ENCODE results near the gene ETS1. TPM values are rescaled to one million over a fixed set of nuclear protein-coding genes. Genes with fewer than 3 reads are reported as not detected.
A peak's percentile ranks its signal among the peaks of the same experiment; 100 is the strongest.

Gene ETS1
- total RNA-seq, 3 donors from 2014 or later (not counting 1 experiment from before 2014, with no cell fraction given), result 532 to 684 (median 589) TPM

DNA sequence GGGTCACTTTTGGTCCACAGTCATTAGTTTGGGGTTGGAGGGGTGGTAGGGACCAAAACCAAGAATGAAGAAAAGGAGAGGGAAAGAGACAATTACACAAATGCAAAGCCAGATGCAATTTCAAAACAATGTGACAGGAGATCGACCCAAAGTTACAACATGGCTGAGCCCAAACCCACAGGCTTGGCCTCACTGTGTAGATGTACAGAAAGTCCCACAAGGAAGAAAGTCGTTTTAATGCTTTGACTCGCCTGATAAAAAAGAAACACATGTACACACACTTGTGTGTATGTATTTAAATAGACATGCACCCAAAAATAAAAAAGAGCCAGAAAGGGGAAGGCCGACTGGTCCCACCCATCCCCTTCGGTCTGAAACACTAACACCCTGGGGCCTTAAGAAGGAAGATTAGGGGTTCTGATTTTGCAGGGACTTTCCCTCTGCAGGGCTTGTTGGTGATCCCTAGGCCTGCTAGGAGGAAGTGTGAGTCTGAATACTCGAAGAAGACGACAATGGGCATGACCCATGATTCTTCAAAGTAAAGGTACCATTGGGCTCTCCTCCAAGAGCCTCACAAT, 104.1 kb downstream of the ETS1 start:
- Mint-ChIP-seq H3K27ac (peak overlapping the region; percentile 98 to 99), H3K27me3 (ENCODE audit: low read depth in 2 of 2) (no peaks in the 10 kb centered on the region), H3K36me3 (peaks cover 63% of the 10 kb centered on the region), H3K4me3 (peak overlapping the region; percentile 77), H3K4me1 (peaks cover 91 to 95% of the 10 kb centered on the region in 2 donors), H3K9me3 (no peaks in the 10 kb centered on the region)
- Histone ChIP-seq H3K27ac (ENCODE audit: low read length) (peak overlapping the region; percentile 92), H3K4me1 (ENCODE audit: control insufficient read depth, insufficient read depth, low read length) (peaks cover 57% of the 10 kb centered on the region), H3K9me3 (ENCODE audit: control insufficient read depth, insufficient read depth, low read length) (no peaks in the 10 kb centered on the region), H3K27me3 (ENCODE audit: control insufficient read depth, insufficient read depth, low read length) (no peaks in the 10 kb centered on the region), H3K4me3 (ENCODE audit: low read length) (no peak overlapping the region), H3K36me3 (ENCODE audit: control insufficient read depth, insufficient read depth, low read length) (peaks cover 92% of the 10 kb centered on the region)
- ATAC-seq, result peak; percentile 64 to 83 (median 76)
- intact Hi-C loops (cut with micrococcal nuclease), result loop anchor here (2.0 kb wide), 1 partner anchor 20 kb away; no protein-coding TSS in a partner anchor
- DNase-seq, result peak in 1 of 2 donors; percentile 85
- TF ChIP-seq, protein P1, sequence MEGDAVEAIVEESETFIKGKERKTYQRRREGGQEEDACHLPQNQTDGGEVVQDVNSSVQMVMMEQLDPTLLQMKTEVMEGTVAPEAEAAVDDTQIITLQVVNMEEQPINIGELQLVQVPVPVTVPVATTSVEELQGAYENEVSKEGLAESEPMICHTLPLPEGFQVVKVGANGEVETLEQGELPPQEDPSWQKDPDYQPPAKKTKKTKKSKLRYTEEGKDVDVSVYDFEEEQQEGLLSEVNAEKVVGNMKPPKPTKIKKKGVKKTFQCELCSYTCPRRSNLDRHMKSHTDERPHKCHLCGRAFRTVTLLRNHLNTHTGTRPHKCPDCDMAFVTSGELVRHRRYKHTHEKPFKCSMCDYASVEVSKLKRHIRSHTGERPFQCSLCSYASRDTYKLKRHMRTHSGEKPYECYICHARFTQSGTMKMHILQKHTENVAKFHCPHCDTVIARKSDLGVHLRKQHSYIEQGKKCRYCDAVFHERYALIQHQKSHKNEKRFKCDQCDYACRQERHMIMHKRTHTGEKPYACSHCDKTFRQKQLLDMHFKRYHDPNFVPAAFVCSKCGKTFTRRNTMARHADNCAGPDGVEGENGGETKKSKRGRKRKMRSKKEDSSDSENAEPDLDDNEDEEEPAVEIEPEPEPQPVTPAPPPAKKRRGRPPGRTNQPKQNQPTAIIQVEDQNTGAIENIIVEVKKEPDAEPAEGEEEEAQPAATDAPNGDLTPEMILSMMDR (IDR thresholded peaks at IDR 0.05), result no peak
- WGBS (ENCODE audit: insufficient coverage), result 2% methylated on average over 3 of the region's 7 CpGs

DNA sequence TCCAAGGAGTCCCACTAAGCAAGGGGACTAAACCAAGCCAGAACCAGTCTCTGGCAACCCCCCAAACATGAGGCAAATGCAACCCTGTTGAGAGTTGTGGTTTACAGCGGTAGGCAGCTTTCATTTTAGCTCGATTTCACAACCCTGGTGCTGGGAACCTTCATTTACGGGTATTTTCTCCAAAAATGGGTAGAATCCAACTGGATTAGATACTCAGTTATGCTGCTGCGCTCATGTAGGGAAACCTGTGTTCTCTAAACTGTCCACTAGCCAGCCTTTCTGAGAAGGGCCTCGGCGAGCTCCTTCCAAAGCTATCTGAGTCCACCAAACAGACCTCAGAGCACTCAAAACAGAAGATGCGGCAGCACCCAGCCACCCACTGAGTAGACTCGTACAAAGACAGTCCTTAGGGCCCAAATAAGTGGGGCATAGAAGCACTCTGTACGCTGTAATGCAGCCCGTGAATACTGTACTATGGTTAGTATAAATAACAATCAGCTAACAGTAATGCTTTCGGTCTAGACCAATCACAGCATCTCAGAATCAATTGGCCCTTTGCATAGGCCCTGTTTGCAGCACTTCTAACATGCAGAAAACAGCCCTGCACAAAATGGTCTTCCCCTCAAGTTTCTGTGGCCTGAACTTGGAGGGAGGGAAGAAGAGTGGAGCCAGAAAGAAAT, 104.7 kb downstream of the ETS1 start:
- intact Hi-C loops (cut with micrococcal nuclease), result loop anchor here (1.0 to 2.0 kb wide), 3 partner anchors 10 to 158 kb away; no protein-coding TSS in a partner anchor
- ATAC-seq, result peak; percentile 72 to 80 (median 78)
- Histone ChIP-seq H3K9me3 (ENCODE audit: control insufficient read depth, insufficient read depth, low read length) (no peaks in the 10 kb centered on the region), H3K4me1 (ENCODE audit: control insufficient read depth, insufficient read depth, low read length) (peaks cover 56% of the 10 kb centered on the region), H3K27ac (ENCODE audit: low read length) (peak overlapping the region; percentile 92), H3K4me3 (ENCODE audit: low read length) (peak overlapping the region; percentile 14), H3K36me3 (ENCODE audit: control insufficient read depth, insufficient read depth, low read length) (peaks cover 88% of the 10 kb centered on the region), H3K27me3 (ENCODE audit: control insufficient read depth, insufficient read depth, low read length) (no peaks in the 10 kb centered on the region)
- peak in 1 of 2 donors; percentile 88 for DNase-seq
- TF ChIP-seq, protein P1 (IDR thresholded peaks at IDR 0.05), result no peak
- Mint-ChIP-seq H3K4me3 (peak overlapping the region; percentile 77), H3K9me3 (no peaks in the 10 kb centered on the region), H3K4me1 (peaks cover 92 to 95% of the 10 kb centered on the region in 2 donors), H3K27me3 (ENCODE audit: low read depth in 2 of 2) (no peaks in the 10 kb centered on the region), H3K36me3 (peaks cover 62% of the 10 kb centered on the region), H3K27ac (peak overlapping the region; percentile 98 to 99)
- WGBS (ENCODE audit: insufficient coverage), result 27% methylated on average over 11 of the region's 11 CpGs

DNA sequence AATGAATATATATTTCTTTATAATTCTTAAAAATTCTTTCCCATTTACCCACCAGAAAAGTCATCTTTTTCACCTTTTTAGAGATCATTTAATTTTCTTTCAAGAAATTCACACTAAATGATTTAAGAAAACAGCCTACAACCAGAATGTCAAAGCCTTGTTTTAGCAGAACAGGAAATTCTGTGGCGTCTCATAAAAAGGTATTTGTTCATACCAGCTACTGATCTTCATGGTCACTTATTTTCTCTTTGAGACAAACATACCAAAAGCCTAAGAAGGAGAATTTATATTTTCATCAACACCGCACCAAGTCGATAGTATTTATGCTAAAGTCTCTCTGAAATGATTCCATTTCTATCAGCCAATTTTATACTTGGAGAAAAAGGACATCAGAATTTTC, 105.3 kb downstream of the ETS1 start:
- 0% methylated on average over 1 of the region's 3 CpGs for WGBS (ENCODE audit: insufficient coverage)
- peaks cover 97 to 99% of the 10 kb centered on the region in 2 donors for H3K4me1 Mint-ChIP-seq
- peak overlapping the region; percentile 77 for H3K4me3 Mint-ChIP-seq
- Histone ChIP-seq H3K4me3 (ENCODE audit: low read length) (peak overlapping the region; percentile 14), H3K27me3 (ENCODE audit: control insufficient read depth, insufficient read depth, low read length) (no peaks in the 10 kb centered on the region), H3K27ac (ENCODE audit: low read length) (peak overlapping the region; percentile 92), H3K4me1 (ENCODE audit: control insufficient read depth, insufficient read depth, low read length) (peaks cover 58% of the 10 kb centered on the region), H3K9me3 (ENCODE audit: control insufficient read depth, insufficient read depth, low read length) (no peaks in the 10 kb centered on the region), H3K36me3 (ENCODE audit: control insufficient read depth, insufficient read depth, low read length) (peaks cover 90% of the 10 kb centered on the region)
- H3K36me3 Mint-ChIP-seq, result peaks cover 68% of the 10 kb centered on the region
- no peaks in the 10 kb centered on the region for H3K27me3 Mint-ChIP-seq (ENCODE audit: low read depth in 2 of 2)
- TF ChIP-seq, protein P1 (IDR thresholded peaks at IDR 0.05), result no peak
- DNase-seq, result no peak
- peak overlapping the region; percentile 98 to 99 for H3K27ac Mint-ChIP-seq
- intact Hi-C loops (cut with micrococcal nuclease), result loop anchor here (1.0 to 2.0 kb wide), 3 partner anchors 10 to 158 kb away; no protein-coding TSS in a partner anchor
- no peaks in the 10 kb centered on the region for H3K9me3 Mint-ChIP-seq
- peak in 2 of 3 donors; percentile 4 to 10 for ATAC-seq
